ENCODE measurements around the gene C3orf33. TPM values are rescaled to one million over a fixed set of nuclear protein-coding genes. Genes with fewer than 3 reads are reported as not detected.

C3orf33 gene
- total and polyA plus RNA-seq, 2 of the 13 experiments (the other 11 are each of a cell fraction or from before 2014, with no cell fraction given): 9.2 to 12.6 TPM

DNA sequence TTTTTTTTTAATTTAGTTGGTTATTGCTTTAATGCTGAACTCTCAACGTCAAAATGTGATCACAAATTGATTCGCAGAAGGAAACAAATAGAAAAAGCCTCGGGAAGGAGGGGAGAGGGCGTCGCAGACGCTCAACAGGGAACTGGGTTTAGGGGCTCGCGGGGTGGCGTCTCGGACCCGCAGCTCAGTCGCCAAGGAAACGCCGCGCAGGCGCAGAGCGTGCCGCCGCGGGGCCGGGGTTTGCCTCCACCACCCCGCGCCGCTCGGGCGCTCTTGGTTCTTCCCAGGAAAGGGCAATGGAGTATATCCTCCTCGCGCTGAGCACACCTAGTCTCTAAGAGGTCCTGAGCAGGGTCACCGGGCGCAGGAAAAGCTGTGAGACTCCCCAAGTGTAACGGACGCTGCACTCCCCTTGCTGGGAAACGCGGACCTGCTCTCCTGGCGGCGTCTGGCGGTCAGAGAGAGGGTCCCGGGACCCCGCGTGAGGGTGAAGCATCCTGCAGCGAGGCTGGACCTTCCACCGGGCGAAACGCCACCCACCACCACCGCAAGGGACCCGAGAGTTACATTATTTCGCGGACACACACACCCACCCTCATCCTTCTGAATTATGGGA is 62.0 kb downstream of the C3orf33 start (continued):
- TF ChIP-seq ZNF205 (CRISPR knock-in tag; IDR thresholded peaks at IDR 0.05) (no peak), TBL1XR1 (IDR thresholded peaks at IDR 0.05; ENCODE audit: borderline replicate concordance, low read length, partially characterized antibody) (no peak), MXI1 (IDR thresholded peaks at IDR 0.05; ENCODE audit: borderline replicate concordance, low read depth, low read length) (peak; percentile 61; the same call in 1 of the 3 replicates), POLR2A (IDR thresholded peaks at IDR 0.05; ENCODE audit: insufficient read depth in 1 of 2, low read depth in 2 of 2, low read length in 2 of 2) (peak; percentile 46 to 47; a peak in 3 of 4 replicates), NRL (CRISPR knock-in tag; IDR thresholded peaks at IDR 0.05; ENCODE audit: borderline replicate concordance) (0 out of 2 replicates have a peak, but pooled peaks have one; percentile 59), TBP (CRISPR knock-in tag; IDR thresholded peaks at IDR 0.05) (no peak), RFX3 (CRISPR knock-in tag; IDR thresholded peaks at IDR 0.05) (peak; percentile 86), ZNF614 (CRISPR knock-in tag; IDR thresholded peaks at IDR 0.05; ENCODE audit: borderline replicate concordance) (no peak), ZFP82 (CRISPR knock-in tag; IDR thresholded peaks at IDR 0.05; ENCODE audit: borderline replicate concordance) (no peak), SOX13 (IDR thresholded peaks at IDR 0.05) (no peak), SOX13 (CRISPR knock-in tag; conservative IDR thresholded peaks at IDR 0.05 in 1 of 2, IDR thresholded peaks at IDR 0.05 in 1 of 2) (no peak), ZNF235 (CRISPR knock-in tag; IDR thresholded peaks at IDR 0.05; ENCODE audit: borderline replicate concordance) (no peak), ZNF652 (CRISPR knock-in tag; IDR thresholded peaks at IDR 0.05; ENCODE audit: borderline replicate concordance, low read depth) (no peak), ZMAT3 (CRISPR knock-in tag; conservative IDR thresholded peaks at IDR 0.05) (0 out of 2 replicates have a peak, but pooled peaks have one; percentile 25), ZNF687 (CRISPR knock-in tag; IDR thresholded peaks at IDR 0.05) (no peak; the same call in 1 of the 2 replicates)
- TF ChIP-seq, protein P1, sequence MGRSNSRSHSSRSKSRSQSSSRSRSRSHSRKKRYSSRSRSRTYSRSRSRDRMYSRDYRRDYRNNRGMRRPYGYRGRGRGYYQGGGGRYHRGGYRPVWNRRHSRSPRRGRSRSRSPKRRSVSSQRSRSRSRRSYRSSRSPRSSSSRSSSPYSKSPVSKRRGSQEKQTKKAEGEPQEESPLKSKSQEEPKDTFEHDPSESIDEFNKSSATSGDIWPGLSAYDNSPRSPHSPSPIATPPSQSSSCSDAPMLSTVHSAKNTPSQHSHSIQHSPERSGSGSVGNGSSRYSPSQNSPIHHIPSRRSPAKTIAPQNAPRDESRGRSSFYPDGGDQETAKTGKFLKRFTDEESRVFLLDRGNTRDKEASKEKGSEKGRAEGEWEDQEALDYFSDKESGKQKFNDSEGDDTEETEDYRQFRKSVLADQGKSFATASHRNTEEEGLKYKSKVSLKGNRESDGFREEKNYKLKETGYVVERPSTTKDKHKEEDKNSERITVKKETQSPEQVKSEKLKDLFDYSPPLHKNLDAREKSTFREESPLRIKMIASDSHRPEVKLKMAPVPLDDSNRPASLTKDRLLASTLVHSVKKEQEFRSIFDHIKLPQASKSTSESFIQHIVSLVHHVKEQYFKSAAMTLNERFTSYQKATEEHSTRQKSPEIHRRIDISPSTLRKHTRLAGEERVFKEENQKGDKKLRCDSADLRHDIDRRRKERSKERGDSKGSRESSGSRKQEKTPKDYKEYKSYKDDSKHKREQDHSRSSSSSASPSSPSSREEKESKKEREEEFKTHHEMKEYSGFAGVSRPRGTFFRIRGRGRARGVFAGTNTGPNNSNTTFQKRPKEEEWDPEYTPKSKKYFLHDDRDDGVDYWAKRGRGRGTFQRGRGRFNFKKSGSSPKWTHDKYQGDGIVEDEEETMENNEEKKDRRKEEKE (IDR thresholded peaks at IDR 0.05): no peak

All from HepG2 (cell line).